ENCODE data around the gene MYL7.
A peak's percentile ranks its signal among the peaks of the same experiment; 100 is the strongest.

The MYL7 gene

GRCh38 chr7:44099669-44100068 lies 41.5 kb downstream of the MYL7 start:
- DNase-seq: no peak

GRCh38 chr7:44098092-44099068 lies 42.8 kb downstream of the MYL7 start:
- DNase-seq: no peak

GRCh38 chr7:44097064-44097932 lies 43.8 kb downstream of the MYL7 start:
- DNase-seq: no peak

- no peak for DNase-seq
These were observed 44.7 kb downstream of the MYL7 start for GRCh38 chr7:44096326-44096881.

- no peak for DNase-seq
These were observed 45.4 kb downstream of the MYL7 start for GRCh38 chr7:44095781-44096180.

DNA sequence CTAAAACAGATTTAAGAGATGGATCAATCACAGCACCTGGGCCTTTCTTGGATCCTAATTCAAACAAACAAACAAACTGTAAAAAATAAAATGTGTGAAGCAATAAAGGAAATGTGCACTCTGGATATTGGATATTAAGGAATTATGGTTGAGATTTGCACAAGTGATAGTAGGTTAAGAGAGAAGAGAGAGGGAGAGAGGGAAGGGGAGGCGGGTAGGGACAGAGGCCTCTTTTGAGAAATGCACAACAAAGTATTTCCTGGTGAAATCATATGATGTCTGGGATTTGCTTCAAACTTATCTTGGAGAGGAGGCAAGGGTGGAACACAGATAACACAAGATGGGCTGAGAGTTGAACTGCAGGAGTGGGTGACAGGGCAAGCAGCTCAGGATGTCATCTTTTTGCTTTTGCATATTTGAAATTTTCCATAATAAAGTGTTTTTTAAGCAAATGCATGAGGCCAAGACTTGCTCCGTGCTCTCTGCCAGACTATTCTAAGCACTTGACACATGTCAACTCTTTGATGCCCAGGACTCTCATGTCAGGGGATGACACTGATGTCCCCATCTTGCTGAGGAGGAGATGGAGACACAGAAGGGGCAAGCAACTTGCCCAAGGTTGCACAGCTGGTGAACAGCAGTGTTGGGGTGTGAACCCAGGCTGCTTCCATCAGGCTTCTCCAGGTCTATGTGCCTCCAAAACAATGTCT lies 46.1 kb downstream of the MYL7 start:
- no peak for DNase-seq

GRCh38 chr7:44094365-44094764 lies 46.8 kb downstream of the MYL7 start:
- DNase-seq: peak in 1 of 4 experiments; percentile 25

DNA sequence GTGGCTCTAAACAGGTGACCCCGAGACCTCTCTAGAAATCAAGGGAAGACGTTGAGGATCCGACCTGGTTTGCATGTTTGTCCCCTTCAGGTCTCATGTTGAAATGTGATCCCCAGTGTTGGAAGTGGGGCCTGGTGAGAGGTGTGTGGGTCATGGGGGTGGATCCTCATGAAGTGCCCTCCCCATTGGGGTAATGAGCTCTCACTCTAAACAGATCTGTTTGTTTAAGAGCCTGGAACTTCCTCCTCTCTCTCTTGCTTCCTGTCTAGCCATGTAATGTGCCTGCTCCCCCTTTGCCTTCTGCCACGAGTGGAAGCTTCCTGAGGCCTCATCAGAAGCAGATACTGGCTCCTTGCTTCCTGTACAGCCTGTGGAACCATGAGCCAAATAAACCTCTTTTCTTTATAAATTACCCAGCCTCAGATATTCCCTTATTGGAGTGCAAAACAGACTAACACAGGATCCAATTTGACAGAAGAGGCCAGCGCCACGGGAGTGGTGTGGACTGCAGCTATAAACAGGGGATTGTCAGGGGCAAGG lies 48.0 kb downstream of the MYL7 start:
- DNase-seq: no peak
